NOMO-1 treated with dmso at 0.1 percent for 144 hours (cell line): ENCODE data around the gene DIPK1B.

Source experiments
- DNase-seq: peaks from one replicate; lab custom pipeline; 2025; ENCODE audit not compliant: unreplicated experiment; lab: John Stamatoyannopoulos, UW

The DIPK1B gene

DNA sequence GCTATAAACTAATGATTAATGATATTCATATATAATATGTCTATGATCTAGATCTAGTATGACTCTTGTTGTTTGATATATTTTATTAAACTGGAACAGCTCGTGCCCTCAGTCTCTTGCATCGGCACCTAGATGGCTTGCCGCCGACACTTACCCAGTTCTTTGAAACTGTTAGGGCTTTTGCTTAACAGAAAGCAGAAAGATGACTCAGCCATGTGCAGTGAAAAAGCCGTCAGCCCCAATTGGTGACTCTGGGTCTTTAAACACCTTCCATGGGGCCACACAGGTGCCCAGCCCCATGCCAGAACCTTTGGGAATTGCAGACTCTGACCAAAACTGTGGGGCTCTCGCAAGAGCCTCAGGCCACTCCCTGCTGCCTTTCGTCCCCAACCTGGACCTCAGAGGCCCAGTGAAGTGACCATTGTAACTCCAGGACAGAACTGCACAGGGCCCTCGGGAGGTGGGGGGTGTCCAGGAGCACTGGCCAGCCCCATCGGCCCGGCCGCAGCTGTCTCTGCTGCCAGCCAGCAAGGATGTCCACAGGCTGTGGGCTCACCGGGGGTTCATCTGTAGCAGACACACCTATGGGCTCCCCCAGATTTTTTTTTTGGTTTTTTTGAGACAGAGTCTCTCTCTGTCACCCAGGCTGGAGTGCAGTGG lies 22.6 kb downstream of the DIPK1B start:
- no peak for DNase-seq

DNA sequence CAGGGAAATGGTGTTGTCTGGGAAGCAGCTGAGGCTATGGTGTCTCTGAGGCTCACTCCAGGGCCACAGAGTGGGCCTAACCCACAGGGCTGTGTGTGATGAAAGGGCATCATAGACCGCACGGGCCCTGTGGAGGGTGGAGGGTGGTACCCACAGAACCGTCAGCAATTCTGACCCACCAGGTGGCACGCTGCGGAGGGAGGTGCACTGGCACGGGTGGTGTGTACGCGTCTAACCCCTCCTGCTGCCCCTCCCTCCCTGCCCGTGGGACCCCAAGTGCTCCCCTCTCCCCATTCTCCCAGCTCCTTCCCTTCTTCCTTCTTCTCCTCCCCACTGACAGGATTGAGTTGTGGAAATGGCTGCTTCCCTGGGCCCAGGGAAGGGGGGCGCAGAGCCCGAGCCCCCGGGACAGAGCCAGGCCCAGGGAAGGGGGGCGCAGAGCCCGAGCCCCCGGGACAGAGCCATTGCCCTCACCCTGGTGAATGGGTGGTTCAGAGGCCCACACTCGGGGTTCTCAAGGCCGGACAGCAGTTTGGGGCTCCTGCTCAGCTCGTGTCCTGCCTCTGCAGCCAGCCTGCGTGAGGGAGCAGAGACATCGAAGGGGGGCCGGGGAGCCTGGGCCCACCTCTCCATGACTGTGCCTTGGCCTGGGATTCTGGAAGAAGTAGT lies 23.6 kb downstream of the DIPK1B start:
- DNase-seq = no peak

DNA sequence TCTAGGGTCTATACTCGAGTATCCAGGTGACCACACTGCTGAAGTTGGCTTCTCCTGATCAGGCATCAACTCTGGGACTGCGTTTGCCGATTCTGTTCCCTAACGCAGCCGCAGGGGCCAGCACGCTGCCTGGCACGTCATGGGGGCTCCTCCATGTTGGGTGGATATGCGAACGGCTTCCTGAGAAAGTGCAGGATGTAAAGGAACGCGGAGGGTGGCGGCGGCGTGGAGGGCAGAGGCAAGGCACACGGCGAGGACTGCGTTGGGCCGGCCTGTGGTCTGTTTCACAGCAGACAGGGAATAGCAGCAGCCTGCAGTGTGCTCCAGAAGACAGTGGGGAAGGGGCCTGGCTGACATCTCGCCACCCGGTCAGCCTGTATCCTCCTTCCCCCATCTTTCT lies 26.6 kb downstream of the DIPK1B start:
- no peak for DNase-seq

DNA sequence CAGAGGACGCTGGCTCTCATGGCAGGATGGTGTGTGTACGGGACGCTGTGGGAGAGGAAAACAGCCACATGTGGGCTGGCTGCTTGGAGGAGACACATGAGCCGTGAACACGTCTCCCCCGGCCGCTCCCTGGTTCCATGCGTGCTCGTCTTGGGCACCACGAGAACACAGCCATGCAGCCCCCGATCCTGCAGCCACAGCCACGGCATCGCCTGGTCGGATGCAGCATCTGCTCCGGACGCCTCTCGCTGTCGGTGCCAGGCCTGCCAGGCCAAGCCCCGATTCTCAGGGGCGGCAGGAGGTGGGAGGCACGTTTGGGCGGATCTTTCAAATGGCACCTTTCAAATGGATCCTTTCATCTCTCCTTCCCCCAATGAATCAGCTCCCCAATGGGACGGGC lies 27.1 kb downstream of the DIPK1B start:
- DNase-seq = no peak

DNA sequence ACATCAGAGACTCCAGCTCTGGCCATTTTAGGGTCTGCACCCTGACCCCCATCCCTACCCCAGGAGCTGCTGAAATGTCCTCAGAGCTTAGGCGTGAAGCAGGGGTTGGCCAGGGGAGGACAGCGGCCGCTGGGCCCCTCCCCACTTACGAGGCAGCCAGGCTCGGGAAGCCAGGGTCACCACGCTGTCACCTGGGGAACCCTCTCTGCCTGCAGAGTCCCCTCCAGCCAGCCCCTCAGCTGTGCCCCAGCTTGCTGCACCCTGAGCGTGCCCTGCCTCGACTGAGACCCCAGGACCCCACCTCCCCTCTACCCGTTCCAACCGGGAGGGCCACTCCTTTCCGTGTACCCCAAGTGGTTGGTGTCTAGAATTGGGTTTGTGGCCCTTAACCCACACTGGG lies 27.7 kb downstream of the DIPK1B start:
- no peak for DNase-seq

DNA sequence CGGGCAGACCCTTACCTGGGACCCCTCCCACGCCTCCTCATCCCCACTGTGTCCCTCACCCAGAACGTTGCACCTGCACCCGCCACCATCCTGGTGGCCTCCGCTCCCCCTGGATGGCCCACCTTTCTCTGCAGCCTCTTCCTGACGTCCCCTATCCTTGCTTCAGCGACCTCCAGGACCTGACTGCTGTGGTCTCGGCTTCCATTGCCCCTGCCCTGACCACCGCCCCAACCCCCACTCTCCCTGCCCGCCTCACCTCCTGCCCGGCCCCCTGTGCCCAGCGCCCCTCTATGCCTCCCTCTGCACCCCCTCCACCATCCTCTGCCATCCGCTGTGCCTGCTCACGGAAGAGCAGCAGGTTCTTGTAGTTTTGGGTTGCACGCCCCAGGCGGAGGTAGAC lies 28.1 kb downstream of the DIPK1B start:
- DNase-seq = no peak

DNA sequence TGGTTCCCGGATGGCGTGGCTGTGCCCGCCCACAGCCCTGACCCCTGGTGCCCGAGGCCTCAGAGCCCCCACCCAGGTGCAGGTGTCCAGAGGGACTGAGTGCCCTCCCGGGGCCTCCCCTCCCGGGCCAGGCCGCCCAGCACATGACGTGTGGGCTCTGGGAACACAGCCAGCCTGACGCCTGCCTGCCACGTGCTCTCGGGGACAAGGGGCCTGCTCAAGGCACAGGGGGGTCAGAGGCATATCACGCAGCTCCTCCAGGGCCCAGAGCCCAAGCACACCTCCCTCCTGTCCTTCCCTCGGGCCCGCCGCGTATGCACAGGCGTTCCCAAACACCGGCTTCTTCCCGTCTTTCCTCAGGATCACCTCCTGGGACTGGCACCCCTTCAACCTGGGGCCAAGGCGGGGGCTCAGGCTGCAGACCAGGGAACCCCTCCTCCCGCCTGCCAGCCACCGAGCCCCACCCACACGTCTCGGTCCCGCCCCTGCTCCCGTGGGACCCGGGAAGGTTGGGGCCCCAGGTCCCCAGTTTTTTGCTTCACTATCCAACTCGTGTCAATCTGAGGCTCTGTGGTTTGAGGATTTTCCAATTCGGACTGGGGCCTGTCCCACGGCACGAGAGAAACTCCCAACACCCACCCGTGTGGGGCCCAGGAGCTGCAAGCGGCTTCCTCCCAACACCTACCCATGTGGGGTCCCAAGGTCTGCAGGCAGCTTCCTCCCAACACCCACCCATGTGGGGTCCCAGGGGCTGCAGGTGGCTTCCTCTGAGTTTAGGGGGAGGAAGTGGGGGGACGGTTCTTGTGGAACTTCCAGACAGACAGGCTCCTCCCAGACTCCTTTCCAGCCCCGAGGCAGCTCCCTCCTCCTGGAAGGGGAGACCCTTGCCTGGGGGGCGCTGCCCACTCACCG lies 28.9 kb downstream of the DIPK1B start:
- no peak for DNase-seq

DNA sequence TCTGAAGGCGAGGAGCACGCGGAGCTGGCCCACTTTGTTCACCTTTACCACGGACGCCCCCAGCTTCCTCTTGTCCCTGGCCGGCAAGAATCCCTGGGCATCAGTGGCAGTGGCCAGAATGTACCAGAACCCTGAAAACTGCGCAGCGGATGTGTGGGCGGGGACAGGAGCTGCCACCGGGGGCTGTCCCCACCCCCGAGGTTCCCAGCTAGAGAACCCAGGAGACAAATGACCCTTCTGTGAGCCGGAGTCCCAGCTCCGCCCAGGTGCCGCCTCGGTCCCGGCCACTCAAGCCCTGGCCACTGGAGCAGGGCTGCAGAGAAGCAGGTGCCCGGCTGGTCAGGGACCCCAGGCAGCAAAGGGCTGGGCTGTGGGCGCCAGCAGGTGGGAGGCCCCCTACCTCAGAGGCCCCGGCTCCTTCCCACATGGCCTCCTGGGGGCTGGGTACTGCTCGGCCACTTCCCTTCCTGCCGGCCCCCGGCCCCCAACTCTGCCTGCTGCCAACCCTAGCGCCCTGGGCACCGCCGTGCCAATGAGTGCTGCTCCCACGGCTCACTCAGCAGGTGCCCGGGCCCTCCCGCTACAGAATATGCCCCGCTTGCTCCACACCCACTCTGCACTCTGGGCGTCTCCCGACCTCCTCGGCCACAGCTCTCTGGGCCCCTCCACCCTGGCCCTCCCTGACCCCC lies 29.7 kb downstream of the DIPK1B start:
- DNase-seq = no peak

DNA sequence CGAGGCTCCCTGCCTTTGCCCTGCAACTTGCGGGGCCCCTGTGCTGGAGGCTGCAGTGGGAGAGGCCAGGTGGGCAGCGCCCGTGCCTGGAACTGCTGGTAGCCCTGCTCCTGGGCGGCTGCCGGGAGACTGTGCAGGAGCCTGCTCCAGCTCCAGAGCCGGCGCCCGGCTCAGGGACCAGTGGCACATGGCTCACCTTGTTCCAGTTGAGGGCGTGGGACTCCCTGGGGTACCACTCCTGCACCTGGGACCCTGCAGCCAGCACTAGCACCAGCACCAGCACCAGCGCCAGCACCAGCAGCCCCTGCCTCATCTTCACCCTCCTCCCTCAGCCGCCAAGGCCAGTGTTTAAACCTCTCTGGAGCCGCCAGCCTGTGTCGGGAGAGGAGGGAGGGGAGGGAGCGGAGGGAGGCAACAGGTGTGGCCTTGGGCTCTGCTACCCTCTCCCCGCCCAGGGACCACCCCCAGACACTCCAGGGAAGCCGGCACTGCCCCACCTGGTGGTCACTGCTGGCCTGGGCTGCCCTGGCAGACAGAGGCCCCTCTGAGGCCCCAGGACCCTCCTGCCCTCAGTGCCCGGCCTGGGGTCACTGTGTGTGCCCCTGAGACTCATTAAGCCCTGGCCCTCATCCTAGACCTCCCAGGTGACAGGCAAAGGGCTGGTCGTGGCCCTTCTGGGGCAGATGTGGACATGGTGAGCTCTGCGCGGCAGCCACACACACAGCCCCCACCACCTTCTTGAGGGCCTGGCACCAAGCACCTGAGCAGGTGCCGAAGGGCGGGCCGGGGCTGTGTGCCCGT lies 30.4 kb downstream of the DIPK1B start, which contains the start of gene LCN10:
Gene LCN10 (minus strand): TSS at position 350 of the 801 bp plus-strand sequence. CDS start 37 bp downstream, at position 313.
- DNase-seq = no peak

DNA sequence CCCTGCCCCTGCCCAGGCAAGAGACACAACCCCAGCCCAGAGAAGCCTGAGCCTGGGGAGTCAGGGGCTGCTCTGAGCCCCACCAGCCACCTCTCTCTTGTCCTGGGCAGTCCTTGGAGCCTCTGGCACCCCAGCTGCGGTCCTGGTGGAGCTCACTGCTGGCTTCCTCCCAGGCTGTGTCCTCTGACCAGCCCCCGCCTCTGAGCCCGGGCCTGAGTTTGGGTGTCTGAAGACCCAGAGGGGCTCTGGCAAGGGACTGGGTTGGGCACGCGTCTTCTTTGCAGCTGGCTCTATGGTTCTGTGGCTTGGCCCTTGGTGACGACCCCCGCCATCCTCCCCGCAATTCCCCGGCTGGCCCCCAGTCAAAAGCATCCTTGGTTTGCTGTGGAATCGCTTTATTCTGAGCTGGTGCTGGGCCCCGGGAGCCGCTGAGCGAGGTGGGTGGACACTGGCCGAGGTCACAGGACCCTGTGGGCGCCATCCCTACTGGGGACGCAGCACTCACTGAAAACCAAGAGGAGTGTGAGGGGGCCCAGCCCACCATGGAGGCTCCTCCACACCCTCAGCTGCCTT lies 31.4 kb downstream of the DIPK1B start:
- DNase-seq = no peak

DNA sequence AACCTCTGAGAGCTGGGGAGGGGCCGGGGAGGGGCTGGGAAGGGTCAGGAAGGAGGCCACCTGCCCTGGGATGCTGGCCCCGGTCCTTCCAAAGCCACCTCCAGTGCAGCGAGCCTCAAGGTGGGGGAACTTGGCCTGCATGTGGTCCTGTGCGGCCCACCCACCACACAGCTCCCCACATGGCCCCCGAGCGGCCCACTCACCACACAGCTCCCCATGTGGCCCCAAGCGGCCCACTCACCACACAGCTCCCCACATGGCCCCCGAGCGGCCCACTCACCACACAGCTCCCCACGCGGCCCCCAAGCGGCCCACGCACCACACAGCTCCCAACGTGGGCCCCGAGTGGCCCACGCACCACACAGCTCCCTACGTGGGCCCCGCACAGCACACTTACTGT lies 32.4 kb downstream of the DIPK1B start:
- DNase-seq = no peak

DNA sequence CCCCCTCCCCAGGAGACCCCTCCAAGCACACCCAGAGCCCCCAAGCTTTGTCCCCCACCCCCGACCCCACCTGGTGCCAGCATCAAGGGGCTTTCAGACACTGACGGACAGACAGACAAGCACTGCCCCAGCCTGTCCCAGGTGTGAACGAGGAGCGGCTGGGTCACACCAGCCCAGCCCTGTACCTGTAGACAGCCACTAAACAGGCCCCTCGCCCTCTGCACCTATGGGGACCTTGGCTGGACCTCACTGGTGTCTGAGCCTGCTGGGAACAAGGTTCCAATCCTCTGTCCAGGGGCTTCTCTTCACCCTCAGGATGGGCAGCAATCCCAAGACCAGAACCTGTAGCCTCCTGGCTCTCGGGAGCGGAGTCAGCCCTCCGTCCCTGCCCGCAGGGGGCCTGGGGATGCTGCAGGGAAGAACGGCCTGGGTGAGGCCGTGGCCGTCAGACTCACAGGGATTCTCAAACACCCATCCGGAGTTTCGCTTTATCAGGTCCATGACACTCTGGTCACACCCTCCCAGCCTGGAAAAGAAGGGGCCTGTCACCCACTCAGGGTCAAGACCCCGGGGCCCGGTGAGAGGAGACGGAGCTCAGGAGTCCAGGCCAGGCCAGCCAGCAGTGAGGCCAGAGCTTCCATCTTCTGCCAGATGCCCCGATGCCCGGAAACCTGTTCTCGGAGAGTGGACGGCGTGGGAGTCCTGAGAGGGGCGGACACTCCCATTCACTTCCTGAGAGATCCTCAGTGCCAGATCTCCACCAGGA lies 33.2 kb downstream of the DIPK1B start:
- DNase-seq = no peak

DNA sequence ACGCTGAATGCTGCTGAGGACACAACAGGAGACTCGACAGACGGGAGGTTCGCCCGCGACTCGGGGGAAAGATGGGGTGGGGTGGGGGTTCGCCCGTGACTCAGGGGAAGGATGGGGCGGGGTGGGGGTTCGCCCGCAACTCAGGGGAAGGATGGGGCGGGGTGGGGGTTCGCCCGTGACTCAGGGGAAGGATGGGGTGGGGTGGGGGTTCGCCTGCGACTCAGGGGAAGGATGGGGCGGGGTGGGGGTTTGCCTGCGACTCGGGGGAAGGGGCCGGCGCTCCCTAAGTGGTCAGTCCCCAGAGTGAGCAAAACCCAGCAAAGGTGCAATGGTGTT lies 33.8 kb downstream of the DIPK1B start:
- no peak for DNase-seq

DNA sequence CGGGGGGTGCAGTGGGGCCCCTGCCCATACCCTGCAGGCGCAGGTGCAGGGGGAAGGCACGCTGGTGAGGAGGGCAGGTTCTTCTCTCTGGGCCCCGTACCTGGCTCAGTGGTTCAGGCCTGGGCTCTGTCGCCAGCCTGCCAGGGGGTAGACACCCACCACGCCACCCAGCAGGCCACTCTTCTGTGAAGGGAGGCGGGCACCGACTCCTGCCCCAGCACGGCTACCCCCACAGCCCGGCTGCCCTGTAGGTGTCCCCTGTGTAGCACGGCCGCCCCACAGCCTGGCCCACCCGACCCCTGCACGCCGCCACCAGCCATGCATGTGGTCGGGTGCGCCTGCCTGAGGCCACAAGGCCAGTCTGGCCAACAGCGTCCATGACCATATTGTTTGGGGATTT lies 34.2 kb downstream of the DIPK1B start:
- DNase-seq = no peak

DNA sequence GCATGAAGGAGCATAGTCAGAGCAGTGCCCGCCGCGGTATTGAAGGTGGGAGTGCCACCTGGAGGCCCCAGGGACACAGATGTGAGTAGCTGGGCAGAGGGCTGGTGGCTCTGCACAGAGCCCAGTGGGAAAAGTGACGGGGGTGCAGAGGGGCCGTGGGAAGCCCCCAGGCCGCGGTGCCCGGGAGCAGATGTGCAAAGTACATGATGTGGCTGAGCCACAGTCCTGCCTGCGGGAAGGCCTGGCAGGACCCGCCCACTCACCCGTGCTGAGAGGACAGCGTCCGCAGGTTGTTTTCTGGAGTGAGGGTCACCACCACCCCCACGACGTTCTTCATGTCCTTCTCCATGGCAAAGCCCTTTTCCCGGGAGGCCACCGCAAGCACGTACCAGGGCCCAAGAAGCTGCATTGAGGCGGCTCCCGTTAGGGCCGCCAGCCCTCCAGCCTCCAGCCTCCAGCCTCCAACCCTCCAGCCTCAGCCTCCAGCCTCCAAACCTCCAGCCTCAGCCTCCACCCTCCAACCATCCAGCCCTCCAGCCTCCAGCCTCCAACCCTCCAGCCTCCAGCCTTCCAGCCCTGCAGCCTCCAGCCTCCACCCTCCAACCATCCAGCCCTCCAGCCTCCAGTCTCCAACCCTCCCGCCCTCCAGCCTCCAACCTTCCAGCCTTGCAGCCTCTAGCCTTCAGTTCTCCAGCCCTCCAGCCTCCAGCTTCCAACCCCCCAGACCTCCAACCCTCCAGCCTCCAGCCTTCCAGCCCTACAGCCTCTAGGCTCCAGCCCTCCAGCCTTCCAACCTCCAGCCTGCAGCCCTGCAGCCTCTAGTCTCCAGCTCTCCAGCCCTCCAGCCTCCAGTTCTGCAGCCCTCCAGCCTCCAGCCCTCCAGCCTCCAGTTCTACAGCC lies 35.0 kb downstream of the DIPK1B start:
- DNase-seq = no peak

DNA sequence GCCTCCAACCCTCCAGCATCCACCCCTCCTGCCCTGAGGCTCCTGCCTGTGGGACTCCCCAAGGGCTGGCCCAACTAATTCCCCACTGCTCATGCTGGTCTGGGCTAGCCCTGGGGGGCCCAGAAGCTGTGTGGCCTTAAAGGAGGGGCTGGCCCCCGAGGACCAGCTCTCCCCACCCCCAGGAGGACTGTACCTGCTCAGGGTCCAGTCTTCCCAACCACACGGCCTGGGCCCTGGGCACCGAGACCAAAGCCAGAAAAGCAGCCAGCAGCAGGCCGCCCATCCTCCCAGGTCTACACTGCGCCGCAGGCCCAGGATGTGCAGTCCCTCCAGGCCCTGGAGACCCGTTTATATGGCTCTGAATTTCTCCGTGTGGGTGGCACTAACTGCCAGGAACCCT lies 35.8 kb downstream of the DIPK1B start, which contains the start of gene LCN6:
Gene LCN6 (minus strand): TSS at position 325 of the 400 bp plus-strand sequence. CDS start 42 bp downstream, at position 283.
- no peak for DNase-seq

DNA sequence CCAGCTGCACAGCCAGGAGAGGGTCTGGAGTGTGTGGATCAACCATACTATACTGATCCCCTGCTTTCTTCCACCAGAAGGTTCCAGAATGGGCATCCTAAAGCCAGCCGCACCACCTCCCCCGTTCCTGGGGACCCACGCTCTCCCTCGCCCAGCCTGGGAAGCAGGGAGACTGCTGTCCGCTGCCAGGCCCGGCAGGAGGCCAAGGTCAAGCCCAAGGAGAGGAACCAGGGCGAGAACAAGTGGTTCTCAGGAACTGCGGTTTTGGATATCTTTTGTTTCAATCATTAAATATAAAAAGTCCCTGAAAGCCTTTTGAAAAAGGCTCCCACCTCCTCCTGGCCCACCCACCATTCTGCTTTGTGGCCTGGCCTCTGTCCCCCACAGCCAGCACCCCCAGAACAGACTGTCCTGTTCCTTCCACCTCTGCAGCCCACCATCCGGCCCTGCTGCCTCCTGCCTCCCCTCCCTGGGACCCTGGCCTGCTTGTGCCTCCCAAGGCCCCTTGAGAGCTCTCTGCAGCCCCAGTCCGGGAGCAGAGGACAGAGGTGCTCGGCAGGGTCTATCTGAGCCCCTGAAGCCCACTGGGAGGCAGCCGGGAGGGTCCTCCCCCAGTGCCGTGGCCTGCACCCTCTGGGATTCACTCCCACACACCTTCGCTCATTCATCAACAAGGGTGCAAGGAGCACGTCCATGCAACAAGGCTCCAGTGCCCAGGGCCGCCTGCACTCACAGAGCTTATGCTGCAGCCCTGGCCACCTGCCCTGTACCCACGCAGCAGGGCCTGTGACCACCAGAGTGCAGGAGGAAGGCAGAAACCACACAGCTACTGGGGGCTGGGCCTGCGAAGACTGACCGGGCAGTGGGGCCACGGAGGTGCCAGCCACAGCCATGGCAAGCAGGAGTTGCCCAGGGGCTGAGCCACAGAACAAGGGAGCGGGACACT lies 36.6 kb downstream of the DIPK1B start:
- DNase-seq = no peak
